ENCODE data around the gene AP3B2.
"Not testable (repeated sequence)": the region's sequence is repeated elsewhere in the genome, so short reads cannot be mapped to it uniquely, and the experiment has no call there.

AP3B2 gene

GRCh38 chr15:82648257-82649103, 61.2 kb downstream of the AP3B2 start:
- DNase-seq: no peak

GRCh38 chr15:82647835-82648256, 61.8 kb downstream of the AP3B2 start:
- DNase-seq: no peak

GRCh38 chr15:82647045-82647834, 62.4 kb downstream of the AP3B2 start, which contains the start of gene CPEB1:
CPEB1 (minus strand) TSS chr15:82647363; CDS start chr15:82628459, 18,904 bp downstream.
- no peak for DNase-seq

GRCh38 chr15:82646250-82647044, 63.2 kb downstream of the AP3B2 start:
- no peak for DNase-seq

GRCh38 chr15:82644967-82645852, 64.5 kb downstream of the AP3B2 start:
- not testable (repeated sequence) for DNase-seq

- no peak for DNase-seq
These were observed 65.7 kb downstream of the AP3B2 start for GRCh38 chr15:82643992-82644391.

- DNase-seq: no peak
These were observed 67.0 kb downstream of the AP3B2 start for GRCh38 chr15:82642656-82643055.

GRCh38 chr15:82641129-82641798, 68.4 kb downstream of the AP3B2 start:
- no peak for DNase-seq

GRCh38 chr15:82640672-82641071, 69.0 kb downstream of the AP3B2 start:
- no peak for DNase-seq

GRCh38 chr15:82635798-82636197, 73.9 kb downstream of the AP3B2 start:
- DNase-seq: no peak

- DNase-seq: no peak
These were observed 79.6 kb downstream of the AP3B2 start for GRCh38 chr15:82630033-82630432.

- no peak for DNase-seq
These were observed 84.5 kb downstream of the AP3B2 start for GRCh38 chr15:82625136-82625535.

- DNase-seq: no peak
These were observed 85.2 kb downstream of the AP3B2 start for GRCh38 chr15:82624438-82624837.

GRCh38 chr15:82624008-82624407, 85.7 kb downstream of the AP3B2 start:
- DNase-seq: no peak

- no peak for DNase-seq
These were observed 87.7 kb downstream of the AP3B2 start for GRCh38 chr15:82621970-82622369.

- DNase-seq: no peak
These were observed 95.9 kb downstream of the AP3B2 start for GRCh38 chr15:82613747-82614146.

GRCh38 chr15:82611348-82611747, 98.3 kb downstream of the AP3B2 start:
- DNase-seq: no peak
